GM23338 (cell line): ENCODE data around the gene WDR35. TPM values are rescaled to one million over a fixed set of nuclear protein-coding genes. Genes with fewer than 3 reads are reported as not detected.
A peak's percentile ranks its signal among the peaks of the same experiment; 100 is the strongest.

ENCODE experiments used
- ATAC-seq: fragments of 200-7000 bp; cut with Tn5 transposase; 3 replicates; pipeline ENCODE4 v1.9.1; 2020
- DNase-seq: peaks from one replicate; pipeline ENCODE4 v3.0.0-alpha.2; 2015; ENCODE audit warnings: low spot score
- H2AFZ ChIP-seq: fragments of 200-600 bp; sonication (generic); 2 replicates; pipeline ENCODE4 v1.8.0; 2016; ENCODE audit warnings: antibody characterized with exemption, mild to moderate bottlenecking, moderate library complexity
- H3F3A ChIP-seq: fragments of 200-600 bp; sonication (generic); replicated peaks from 2 replicates; pipeline ENCODE4 v1.8.0; 2017; ENCODE audit warnings: antibody characterized with exemption, mixed run types, low read depth
- H3K27ac ChIP-seq: fragments of 200-600 bp; sonication (generic); 2 replicates; pipeline ENCODE4 v1.6.1; 2016; ENCODE audit warnings: low read depth
- H3K27me3 ChIP-seq: fragments of 200-600 bp; sonication (generic); 2 replicates; pipeline ENCODE4 v1.8.0; 2016; ENCODE audit warnings: mild to moderate bottlenecking, mixed run types, moderate library complexity; ENCODE audit not compliant: insufficient read depth
- H3K36me3 ChIP-seq: fragments of 200-600 bp; sonication (generic); 2 replicates; pipeline ENCODE4 v1.8.0; 2016; ENCODE audit warnings: mild to moderate bottlenecking; ENCODE audit not compliant: insufficient read depth
- H3K4me1 ChIP-seq: fragments of 200-600 bp; sonication (generic); 2 replicates; pipeline ENCODE4 v1.8.0; 2016; ENCODE audit warnings: mild to moderate bottlenecking, moderate library complexity; ENCODE audit not compliant: insufficient read depth
- H3K4me2 ChIP-seq: fragments of 200-600 bp; sonication (generic); 2 replicates; pipeline ENCODE4 v1.7.1; 2017; ENCODE audit warnings: mixed run types
- H3K4me3 ChIP-seq: fragments of 200-600 bp; sonication (generic); 2 replicates; pipeline ENCODE4 v1.6.1; 2016; ENCODE audit warnings: mixed run types
- H3K79me2 ChIP-seq: fragments of 200-600 bp; sonication (generic); replicated peaks from 2 replicates; pipeline ENCODE4 v1.8.0; 2017; ENCODE audit warnings: mild to moderate bottlenecking; ENCODE audit not compliant: insufficient read depth
- H3K9me2 ChIP-seq: fragments of 200-600 bp; sonication (generic); 2 replicates; pipeline ENCODE4 v1.8.0; 2017; ENCODE audit not compliant: insufficient read depth
- H4K20me1 ChIP-seq: fragments of 200-600 bp; sonication (generic); replicated peaks from 2 replicates; pipeline ENCODE4 v1.8.0; 2017; ENCODE audit warnings: mild to moderate bottlenecking; ENCODE audit not compliant: insufficient read depth
- H3K27ac Mint-ChIP-seq: 2 replicates; pipeline ENCODE4 v1.8.0; 2020; ENCODE audit warnings: inconsistent platforms, mild to moderate bottlenecking, moderate library complexity, mixed read lengths
- H3K27me3 Mint-ChIP-seq: 3 replicates; pipeline ENCODE4 v1.8.0; 2022; ENCODE audit warnings: low read depth, mild to moderate bottlenecking, moderate library complexity, mixed read lengths, inconsistent platforms; ENCODE audit not compliant: insufficient read depth, poor library complexity
- H3K36me3 Mint-ChIP-seq: 3 replicates; pipeline ENCODE4 v1.8.0; 2021; ENCODE audit warnings: low read depth, mild to moderate bottlenecking, inconsistent platforms, moderate library complexity, mixed read lengths
- H3K4me1 Mint-ChIP-seq: 3 replicates; pipeline ENCODE4 v1.8.0; 2020; ENCODE audit warnings: mild to moderate bottlenecking, inconsistent platforms, mixed read lengths
- H3K4me3 Mint-ChIP-seq: 3 replicates; pipeline ENCODE4 v1.8.0; 2021; ENCODE audit warnings: moderate library complexity, mild to moderate bottlenecking, inconsistent platforms, mixed read lengths
- H3K9me3 Mint-ChIP-seq: 3 replicates; pipeline ENCODE4 v1.8.0; 2020; ENCODE audit warnings: moderate library complexity, mild to moderate bottlenecking, inconsistent platforms, mixed read lengths
- CREB1 ChIP-seq: fragments of 250-450 bp; sonication (Bioruptor Pico); IDR thresholded peaks from 2 replicates; pipeline ENCODE4 v1.5.0; 2020; ENCODE audit warnings: low read depth, mild to moderate bottlenecking, moderate library complexity
- CTCF ChIP-seq, 2 experiments: fragments of 200-600 bp in 1 of 2; sonication (generic) in 1 of 2; conservative IDR thresholded peaks; 2 replicates each; pipeline versions ENCODE4 v1.5.1 to v1.6.1; 2016 to 2017; ENCODE audit warnings: antibody characterized with exemption in 2 of 2, low read depth in 2 of 2, mild to moderate bottlenecking in 2 of 2, moderate library complexity in 1 of 2
- ETS1 ChIP-seq: IDR thresholded peaks from 2 replicates; pipeline ENCODE4 v1.6.1; 2016; ENCODE audit warnings: antibody characterized with exemption
- EZH2 ChIP-seq: fragments of 200-600 bp; sonication (generic); IDR thresholded peaks from one replicate; pipeline ENCODE4 v1.8.0; 2017; ENCODE audit warnings: antibody characterized with exemption, mild to moderate bottlenecking, low read depth; ENCODE audit not compliant: unreplicated experiment
- EZH2phosphoT487 ChIP-seq: fragments of 200-600 bp; sonication (generic); IDR thresholded peaks from one replicate; pipeline ENCODE4 v1.8.1; 2018; ENCODE audit warnings: antibody characterized with exemption; ENCODE audit not compliant: unreplicated experiment
- JUNB ChIP-seq: IDR thresholded peaks from one replicate; pipeline ENCODE4 v1.6.1; 2016; ENCODE audit warnings: antibody characterized with exemption; ENCODE audit not compliant: unreplicated experiment
- NANOG ChIP-seq: IDR thresholded peaks from 2 replicates; pipeline ENCODE4 v1.6.1; 2016; ENCODE audit warnings: antibody characterized with exemption, borderline replicate concordance
- POLR2AphosphoS5 ChIP-seq: IDR thresholded peaks from 2 replicates; pipeline ENCODE4 v1.6.1; 2016; ENCODE audit warnings: antibody characterized with exemption, low read depth
- REST ChIP-seq: IDR thresholded peaks from one replicate; pipeline ENCODE4 v1.6.1; 2018; ENCODE audit warnings: antibody characterized with exemption; ENCODE audit not compliant: unreplicated experiment
- STAT1 ChIP-seq: IDR thresholded peaks from one replicate; pipeline ENCODE4 v1.6.1; 2016; ENCODE audit warnings: antibody characterized with exemption; ENCODE audit not compliant: unreplicated experiment
- ZNF114 ChIP-seq: fragments of 250-450 bp; sonication (Bioruptor Pico); IDR thresholded peaks from 2 replicates; pipeline ENCODE4 v1.5.0; 2020; ENCODE audit warnings: mild to moderate bottlenecking, moderate library complexity
- ZNF331 ChIP-seq: fragments of 250-450 bp; sonication (Bioruptor Pico); IDR thresholded peaks from 2 replicates; pipeline ENCODE4 v1.5.0; 2020; ENCODE audit warnings: low read depth, mild to moderate bottlenecking, moderate library complexity
- polyA plus RNA-seq: library from polyadenylated mRNA; unstranded; fragments of >200 nt; fragmentation: Nextera tagmentation; extraction: Ambion mirVana; gene quantifications from 2 replicates; pipeline ENCODE4 v1.2.1, GENCODE V29; 2016
- total RNA-seq: library from RNA; depleted of rRNA; stranded (reverse); fragments of >200 nt; shearing (Covaris generic); gene quantifications from 2 replicates; pipeline ENCODE4 v1.2.3, GENCODE V29; 2014

WDR35 gene
- total and polyA plus RNA-seq, 2 experiments from 2014 or later = 5.3 to 20.0 TPM

- TF ChIP-seq EZH2 (no peak), EZH2phosphoT487 (no peak)
Measured at GRCh38 chr2:20012032-20012281, 22.1 kb upstream of the WDR35 start (continued).

- no peak for ATAC-seq
- H4K20me1 ChIP-seq = no peaks in the 10 kb centered on the region
- H2AFZ ChIP-seq = peak overlapping the region; percentile 98
- H3K4me2 ChIP-seq = peak overlapping the region; percentile 85
- H3K27ac ChIP-seq = no peak overlapping the region
- H3K9me2 ChIP-seq = no peaks in the 10 kb centered on the region
- Mint-ChIP-seq H3K4me3 (peak overlapping the region; percentile 69), H3K27ac (no peak overlapping the region), H3K27me3 (peaks cover 30% of the 10 kb centered on the region), H3K4me1 (peaks cover 15% of the 10 kb centered on the region), H3K36me3 (0 out of 3 replicates have a peak, but pooled peaks cover 4% of the 10 kb centered on the region), H3K9me3 (peaks cover 9% of the 10 kb centered on the region)
- no peaks in the 10 kb centered on the region for H3K79me2 ChIP-seq
- peaks cover 45% of the 10 kb centered on the region for H3K27me3 ChIP-seq
- TF ChIP-seq NANOG (no peak), EZH2 (no peak), POLR2AphosphoS5 (no peak), ZNF331 (no peak), REST (no peak), STAT1 (no peak), EZH2phosphoT487 (no peak)
- peak overlapping the region; percentile 58 for H3K4me3 ChIP-seq
- H3F3A ChIP-seq = 0 out of 2 replicates have a peak, but pooled peaks cover 3% of the 10 kb centered on the region
- no peaks in the 10 kb centered on the region for H3K36me3 ChIP-seq
- H3K4me1 ChIP-seq = peaks cover 19% of the 10 kb centered on the region
- DNase-seq = no peak
Measured at GRCh38 chr2:20011276-20012031, 21.5 kb upstream of the WDR35 start.

GRCh38 chr2:20008703-20009102 is 18.8 kb upstream of the WDR35 start:
- Mint-ChIP-seq H3K4me3 (no peak overlapping the region), H3K4me1 (peaks cover 13% of the 10 kb centered on the region), H3K36me3 (no peaks in the 10 kb centered on the region), H3K9me3 (peaks cover under 1% of the 10 kb centered on the region; the same call in 2 of the 3 replicates), H3K27ac (no peak overlapping the region), H3K27me3 (peaks cover 25% of the 10 kb centered on the region)
- Histone ChIP-seq H3K9me2 (no peaks in the 10 kb centered on the region), H3K79me2 (no peaks in the 10 kb centered on the region), H3K27ac (no peak overlapping the region), H3K36me3 (no peaks in the 10 kb centered on the region), H2AFZ (no peak overlapping the region), H3K27me3 (peaks cover 34% of the 10 kb centered on the region), H3K4me3 (no peak overlapping the region), H3K4me2 (no peak overlapping the region), H3K4me1 (peaks cover 15% of the 10 kb centered on the region), H3F3A (0 out of 2 replicates have a peak, but pooled peaks cover 3% of the 10 kb centered on the region), H4K20me1 (no peaks in the 10 kb centered on the region)
- DNase-seq (no peak), ATAC-seq (no peak)
- TF ChIP-seq CTCF (conservative IDR thresholded peaks at IDR 0.05; ENCODE audit: low read depth in 2 of 2) (no peak), JUNB (no peak), ZNF331 (no peak), POLR2AphosphoS5 (no peak), ETS1 (no peak), REST (no peak), CREB1 (CRISPR knock-in tag) (no peak), EZH2phosphoT487 (no peak), ZNF114 (no peak)
